ENCODE measurements around the gene PRKCE. TPM values are rescaled to one million over a fixed set of nuclear protein-coding genes. Genes with fewer than 3 reads are reported as not detected.

Gene PRKCE
- total and polyA plus RNA-seq, 2 of the 8 experiments (the other 6 are each of a cell fraction or from before 2014, with no cell fraction given): 0.54 to 2.1 TPM

GRCh38 chr2:45881970-45882581, 230.6 kb downstream of the PRKCE start:
- Histone ChIP-seq H3K27ac (ENCODE audit: low read depth, low read length) (no peak overlapping the region), H4K91ac (replicated peaks; ENCODE audit: insufficient read length, low read length) (no peak overlapping the region), H3K27me3 (replicated peaks in 1 of 4; ENCODE audit: control insufficient read depth in 3 of 4, extremely low read depth in 1 of 4, insufficient read depth in 3 of 4, low read length in 3 of 4) (no peaks in the 10 kb centered on the region), H2BK12ac (ENCODE audit: low read depth, low read length) (no peak overlapping the region), H4K20me1 (replicated peaks in 1 of 2; ENCODE audit: control insufficient read depth in 1 of 2, insufficient read depth in 2 of 2, low read length in 2 of 2) (no peaks in the 10 kb centered on the region), H2AFZ (ENCODE audit: low read length) (no peak overlapping the region), H4K8ac (ENCODE audit: extremely low read depth, insufficient read depth, low read length) (no peak overlapping the region), H2BK20ac (ENCODE audit: low read length) (no peak overlapping the region), H3K9me3 (ENCODE audit: insufficient read depth in 2 of 2, low read depth in 1 of 2, low read length in 1 of 2) (peaks cover 2 to 9% of the 10 kb centered on the region in 2 experiments; a peak in 1 of 4 replicates), H3K23me2 (ENCODE audit: low read depth, low read length) (no peaks in the 10 kb centered on the region), H3K14ac (ENCODE audit: insufficient read length) (no peak overlapping the region), H4K5ac (ENCODE audit: insufficient read length, low read depth, low read length) (no peak overlapping the region), H3K36me3 (ENCODE audit: control insufficient read depth in 2 of 4, insufficient read depth in 4 of 4, low read length in 3 of 4) (no peaks in the 10 kb centered on the region), H3K4ac (replicated peaks; ENCODE audit: insufficient read length, low read depth, low read length) (no peak overlapping the region), H3K18ac (ENCODE audit: extremely low read depth, low read length) (no peak overlapping the region), H3K4me1 (replicated peaks in 1 of 4; ENCODE audit: control insufficient read depth in 3 of 4, insufficient read depth in 4 of 4, low read length in 3 of 4) (no peaks in the 10 kb centered on the region), H3K9ac (replicated peaks in 1 of 4; ENCODE audit: extremely low read depth in 1 of 4, low read depth in 3 of 4, low read length in 3 of 4) (no peak overlapping the region), H3K56ac (replicated peaks; ENCODE audit: insufficient read length, low read depth, low read length) (no peak overlapping the region), H2AK5ac (ENCODE audit: low read depth, low read length) (no peak overlapping the region), H3K79me1 (ENCODE audit: low read depth, low read length) (no peaks in the 10 kb centered on the region), H3K79me2 (ENCODE audit: control insufficient read depth in 1 of 2, insufficient read depth in 2 of 2, low read length in 2 of 2) (no peaks in the 10 kb centered on the region), H2BK120ac (replicated peaks; ENCODE audit: low read depth, low read length) (no peak overlapping the region), H2BK5ac (ENCODE audit: low read depth, low read length) (no peak overlapping the region), H2BK15ac (ENCODE audit: low read length) (no peak overlapping the region), H3K4me3 (ENCODE audit: extremely low read depth in 1 of 4, insufficient read depth in 2 of 4, low read depth in 3 of 4, low read length in 4 of 4) (no peak overlapping the region), H3K4me2 (ENCODE audit: insufficient read depth in 1 of 2, low read depth in 2 of 2, low read length in 2 of 2) (no peak overlapping the region), H3K23ac (ENCODE audit: insufficient read length) (no peak overlapping the region)
- DNase-seq (ENCODE audit: low read depth in 1 of 2, low spot score in 2 of 2) (no peak), FAIRE-seq (no peak)
- CTCF ChIA-PET (ENCODE audit: partially characterized antibody): interaction anchor here (0.7 to 1.7 kb wide), 3 partner anchors 17 to 153 kb away, joined by 3 to 4 read pairs (median 3); no protein-coding TSS in a partner anchor
- 95% methylated on average over 7 of the region's 7 CpGs; no CpG with 5 or more reads in 1 of the 2 experiments for WGBS, 2 experiments (ENCODE audit: extremely low coverage in 1 of 2, insufficient coverage in 1 of 2, insufficient read length in 1 of 2, insufficient replicate concordance in 2 of 2, low coverage in 1 of 2, low lambda C conversion rate in 2 of 2, missing lambda C conversion rate in 1 of 2)
- POLR2A ChIA-PET (ENCODE audit: partially characterized antibody): no interaction called here
